Left lobe of liver (tissue), 2 donors: Measurements from ENCODE around the gene METTL21A. TPM values are rescaled to one million over a fixed set of nuclear protein-coding genes. Genes with fewer than 3 reads are reported as not detected.
"Not testable (repeated sequence)": the region's sequence is repeated elsewhere in the genome, so short reads cannot be mapped to it uniquely, and the experiment has no call there.

Experiments
- ATAC-seq: fragments of 200-7000 bp; cut with Tn5 transposase; one replicate; pipeline ENCODE4 v1.9.1; 2020; ENCODE audit warnings: mild to moderate bottlenecking, moderate library complexity
- DNase-seq: peaks from one replicate; pipeline ENCODE4 v3.0.0-alpha.2; 2020; ENCODE audit warnings: low spot score
- total RNA-seq: library from RNA; stranded (reverse); gene quantifications from one replicate; pipeline ENCODE4 v1.2.1, GENCODE V29; 2021
- donor health status: DM: no; HTN: no; CAD: no; lungs with moderate emphysema.
- donor health status: DM: no; HTN: yes; CAD: no.

Gene METTL21A
- 8.2 TPM for total RNA-seq

DNA sequence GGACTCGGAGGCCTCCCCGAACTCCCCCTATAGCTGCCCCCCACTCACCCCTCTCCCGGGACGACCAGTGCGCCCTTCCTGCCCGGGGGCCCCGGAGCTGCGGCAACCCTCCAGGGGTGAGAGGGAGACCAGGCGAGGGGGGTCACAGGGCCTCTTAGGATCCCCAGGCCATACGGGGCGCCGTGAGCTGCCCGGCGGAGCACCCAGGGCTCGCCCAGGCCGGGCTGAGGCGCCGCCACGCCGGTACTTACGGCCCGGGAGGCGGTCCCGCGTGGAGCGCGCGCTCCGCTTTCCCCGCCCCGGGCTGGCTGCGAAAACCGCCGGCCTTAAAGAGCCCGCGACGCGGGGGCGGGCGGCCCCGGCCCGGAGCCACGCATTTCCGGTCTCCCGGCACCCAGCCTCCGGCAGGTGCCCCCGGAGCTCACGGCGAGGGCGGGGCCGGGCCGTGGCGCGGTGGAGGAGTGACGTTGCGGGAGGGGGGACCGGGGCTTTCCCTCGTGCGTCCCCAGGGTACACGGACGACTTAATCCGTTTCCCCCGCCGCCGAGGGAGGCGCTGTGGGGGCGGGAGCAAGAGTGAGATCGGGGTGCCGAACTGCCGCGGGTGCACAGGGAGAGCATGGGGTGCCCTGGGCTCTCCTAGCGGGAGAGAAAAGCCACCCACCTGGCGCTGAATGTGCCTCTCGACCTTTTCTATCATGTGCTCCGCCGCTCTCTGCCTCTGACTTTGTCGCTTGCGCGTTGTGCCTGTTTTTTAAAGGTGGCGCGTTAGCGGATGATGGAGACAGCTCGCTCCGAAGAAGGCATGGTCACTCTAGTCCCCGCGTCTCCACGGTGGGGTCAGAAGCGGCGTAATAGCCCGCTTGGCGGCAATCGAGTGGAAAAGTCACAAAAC is at the start of gene METTL21A:
METTL21A (minus strand) TSS at position 381 of the 894 bp plus-strand sequence. CDS start 1,019 bp downstream, outside the sequence.
- ATAC-seq: peak; percentile 85
- DNase-seq: peak; percentile 96

DNA sequence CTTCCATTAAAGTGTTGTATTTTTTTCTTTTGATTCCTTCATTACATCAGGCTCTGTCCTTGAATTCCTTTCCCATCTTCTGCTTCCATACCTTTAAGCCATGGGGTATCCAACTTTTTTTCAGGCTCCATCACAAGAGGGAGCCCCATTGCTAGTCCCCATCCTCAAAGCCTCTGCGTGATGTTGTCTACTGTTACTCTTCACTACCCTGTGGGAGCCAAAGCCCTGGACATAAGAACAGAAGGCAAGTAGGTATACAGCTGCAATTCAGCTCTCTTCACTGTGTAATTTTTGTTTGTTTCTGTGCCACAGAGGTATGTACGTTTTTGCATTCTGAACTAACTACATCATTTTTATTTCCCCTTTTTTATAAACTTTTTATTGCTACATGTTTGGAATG is 49.6 kb upstream of the METTL21A start:
- no peak for ATAC-seq
- no peak for DNase-seq

DNA sequence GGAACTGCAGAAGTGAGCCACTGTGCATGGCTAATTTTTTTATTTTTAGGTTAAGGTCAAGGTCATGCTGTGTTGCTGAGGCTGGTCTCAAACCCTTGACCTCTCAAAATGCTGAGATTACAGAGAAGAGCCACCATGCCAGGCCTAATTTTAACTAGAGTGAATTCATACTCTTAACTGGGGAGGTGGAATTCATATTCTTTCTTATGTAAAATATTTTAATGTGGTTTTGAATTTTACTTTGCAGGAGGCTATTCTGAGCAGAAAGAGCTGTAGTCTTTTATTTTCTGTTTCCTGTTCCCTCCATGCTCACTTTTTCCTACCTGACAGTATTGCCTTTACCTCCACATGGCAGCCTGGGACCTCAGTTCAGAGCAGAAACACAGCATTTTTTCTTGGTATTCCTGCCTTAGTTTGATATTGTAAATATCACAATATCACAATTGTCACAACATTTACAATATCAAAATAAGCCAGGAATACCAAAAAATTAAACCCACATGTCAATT is 49.1 kb upstream of the METTL21A start:
- no peak for ATAC-seq
- DNase-seq: no peak

DNA sequence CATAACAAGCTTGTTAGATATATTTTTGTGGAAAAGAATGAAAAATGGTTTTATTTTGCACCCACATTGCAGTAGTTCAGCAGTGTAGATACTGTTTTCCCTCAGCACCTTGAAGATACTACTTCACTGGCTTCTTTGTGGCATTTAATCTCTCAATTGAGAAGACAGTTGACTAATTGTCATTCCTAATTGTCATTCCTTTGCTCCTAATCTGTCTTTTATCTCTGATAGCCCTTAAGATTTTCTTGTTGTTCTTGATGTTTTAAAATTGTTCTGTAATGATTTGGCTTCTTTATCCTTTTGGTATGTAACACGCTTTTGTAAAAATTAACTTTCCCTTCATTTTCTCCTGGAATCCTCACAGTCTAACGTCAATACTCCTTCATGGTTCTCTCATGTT is 48.2 kb upstream of the METTL21A start:
- DNase-seq (no peak), ATAC-seq (no peak)

DNA sequence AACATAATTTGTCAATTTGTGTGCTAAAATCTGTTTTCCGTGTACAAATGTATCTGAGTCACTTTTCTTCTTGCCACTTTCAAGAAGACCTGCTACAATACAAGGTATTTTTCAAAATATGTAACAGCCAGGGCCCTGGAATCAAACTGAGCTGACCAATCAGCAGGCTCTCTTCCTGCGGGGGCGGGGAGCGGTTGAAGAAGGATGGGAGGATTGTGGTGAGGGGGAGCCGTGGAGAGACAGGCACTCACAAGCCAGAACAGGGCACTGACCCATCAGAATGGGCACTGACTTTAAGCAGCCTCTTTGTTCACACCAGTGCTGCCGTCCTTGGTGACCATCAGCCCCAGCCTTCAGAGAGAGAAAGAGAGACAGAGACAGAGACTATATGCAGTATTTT is 45.7 kb upstream of the METTL21A start:
- DNase-seq (no peak), ATAC-seq (no peak)

DNA sequence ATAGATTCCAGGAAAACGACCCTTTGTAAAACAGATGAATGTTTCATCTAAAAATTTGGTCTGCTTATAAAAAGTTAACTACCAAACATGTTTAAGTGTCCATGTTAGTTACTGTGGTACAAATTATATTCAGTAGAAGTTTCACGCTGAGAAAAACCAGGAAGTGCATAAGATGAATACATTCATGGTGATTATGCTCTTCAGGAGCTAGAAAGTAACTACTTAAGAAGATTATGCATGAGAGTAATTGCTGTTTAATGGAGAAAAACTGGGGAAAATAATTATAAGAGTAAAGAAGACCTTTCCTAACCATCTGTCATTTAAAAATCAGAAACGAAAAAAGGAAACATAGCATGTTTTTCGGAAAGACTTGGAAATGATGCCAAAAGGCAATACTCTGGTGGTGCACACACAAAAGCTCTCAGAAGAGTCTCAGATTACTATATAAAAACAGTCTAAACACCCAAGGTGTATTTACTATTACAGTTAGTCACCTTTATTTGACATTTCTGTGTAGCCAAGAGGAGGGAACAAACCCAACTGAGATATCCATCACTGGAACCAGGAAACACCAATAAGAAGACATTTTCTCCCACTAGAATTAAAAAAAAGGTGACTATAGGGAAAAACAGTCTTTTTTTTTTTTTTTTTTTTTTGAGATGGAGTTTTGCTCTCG is 38.8 kb upstream of the METTL21A start:
- ATAC-seq (no peak), DNase-seq (no peak)

DNA sequence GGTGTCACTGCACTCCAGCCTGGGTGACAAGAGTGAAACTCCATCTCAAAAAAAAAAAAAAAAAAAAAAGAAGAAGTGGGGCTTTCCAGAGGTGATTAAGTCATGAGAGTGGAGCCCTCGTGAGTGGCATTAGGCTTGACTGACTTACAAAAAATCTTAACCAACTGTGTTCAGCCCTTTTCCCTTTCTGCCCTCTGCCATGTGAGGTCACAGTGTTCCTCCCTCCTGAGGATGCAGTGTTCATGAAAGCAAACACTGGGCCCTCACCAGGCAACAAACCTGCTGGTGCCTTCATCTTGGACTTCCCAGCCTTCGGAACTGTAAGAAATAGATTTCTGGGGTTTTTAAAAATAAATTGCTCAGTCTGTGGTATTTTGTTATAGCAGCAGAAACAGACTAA is 37.0 kb upstream of the METTL21A start:
- no peak for DNase-seq
- no peak for ATAC-seq

DNA sequence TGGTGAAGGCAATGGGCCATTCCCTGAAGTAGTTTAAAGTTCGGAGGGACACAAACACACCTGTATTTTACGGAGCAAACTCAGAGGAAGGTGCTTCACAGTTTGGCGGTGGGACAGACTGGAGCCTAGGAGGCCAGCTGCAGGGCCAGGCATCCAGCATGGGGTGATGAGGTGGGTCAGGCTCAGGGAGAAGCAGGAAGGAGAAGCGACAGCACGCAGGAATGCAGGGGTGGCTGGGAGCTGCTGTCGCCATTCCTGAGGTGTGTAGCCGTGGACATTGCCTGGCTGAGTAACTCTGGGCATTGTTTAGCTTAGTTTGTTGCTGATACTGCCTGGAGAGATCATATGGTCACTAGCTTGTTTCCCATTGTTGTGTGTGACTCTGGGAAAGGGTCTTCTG is 35.8 kb upstream of the METTL21A start:
- DNase-seq (no peak), ATAC-seq (no peak)

DNA sequence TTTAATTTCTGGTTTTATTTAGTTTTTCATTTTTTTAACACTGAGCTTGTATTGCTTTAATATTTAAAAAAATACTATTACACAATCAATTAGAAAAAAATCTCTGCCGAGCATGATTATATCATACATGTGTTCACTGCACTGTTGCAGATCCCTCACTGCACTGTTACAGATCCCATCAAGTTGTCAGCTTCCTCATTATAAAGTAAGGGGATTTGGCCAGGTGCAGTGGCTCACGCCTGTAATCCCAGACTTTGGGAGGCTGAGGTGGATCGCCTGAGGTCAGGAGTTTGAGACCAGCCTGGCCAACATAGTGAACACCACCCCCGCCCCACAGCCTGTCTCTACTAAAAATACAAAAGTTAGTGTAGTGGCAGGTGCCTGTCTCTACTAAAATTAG is 33.0 kb upstream of the METTL21A start:
- ATAC-seq (no peak), DNase-seq (no peak)

DNA sequence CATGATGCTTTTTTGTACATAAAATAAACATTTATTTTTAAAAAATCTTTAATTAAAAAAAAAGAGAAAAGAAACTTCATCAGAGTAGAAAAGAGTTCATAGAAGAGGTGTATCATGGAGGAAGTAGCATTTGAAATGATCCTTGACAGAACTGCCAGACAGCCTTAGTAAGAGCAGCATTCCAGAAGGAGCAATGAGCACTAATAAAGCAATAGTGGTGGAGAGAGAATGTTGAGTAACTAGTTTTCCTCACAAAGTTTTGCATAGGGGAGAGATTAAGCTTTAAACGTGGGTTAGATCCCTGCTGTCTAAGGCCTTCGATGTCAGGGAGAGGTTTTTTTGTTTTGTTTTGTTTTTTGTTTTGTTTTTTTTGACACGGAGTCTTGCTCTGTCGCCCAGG is 29.8 kb upstream of the METTL21A start:
- ATAC-seq (no peak), DNase-seq (no peak)

DNA sequence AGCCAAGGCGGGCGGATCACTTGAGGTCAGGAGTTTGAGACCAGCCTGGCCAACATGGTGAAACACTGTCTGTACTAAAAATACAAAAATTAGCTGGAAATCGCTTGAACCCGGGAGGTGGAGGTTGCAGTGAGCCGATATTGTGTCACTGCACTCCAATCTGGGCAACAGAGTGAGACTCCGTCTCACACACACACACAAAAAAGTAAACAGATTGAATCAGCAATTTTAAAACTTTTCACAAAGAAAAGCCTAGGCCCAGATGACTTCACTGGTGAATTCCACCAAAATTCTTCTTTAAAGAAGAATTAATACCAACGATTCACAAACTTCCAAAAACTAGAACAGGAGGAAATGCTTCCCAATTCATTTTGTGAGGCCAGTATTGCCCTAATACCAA is 21.4 kb upstream of the METTL21A start:
- DNase-seq, ATAC-seq: not testable (repeated sequence)

DNA sequence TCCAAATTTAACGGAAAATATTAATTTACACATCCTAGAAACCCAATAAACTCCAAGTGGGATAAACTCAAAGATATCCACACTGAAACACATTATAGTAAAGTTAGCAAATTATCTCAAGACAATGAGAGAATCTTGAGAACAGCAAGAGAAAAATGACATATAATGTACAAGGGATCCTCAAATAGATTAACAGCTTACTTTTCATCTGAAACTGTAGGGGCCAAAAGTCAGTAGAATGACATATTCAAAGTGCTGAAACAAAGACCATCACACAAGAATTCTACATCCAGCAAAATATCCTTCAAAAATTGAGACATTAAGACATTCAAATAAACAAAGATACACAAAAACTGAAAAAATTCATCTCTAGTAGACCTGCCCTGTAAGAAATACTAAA is 18.7 kb upstream of the METTL21A start:
- no peak for DNase-seq
- no peak for ATAC-seq

DNA sequence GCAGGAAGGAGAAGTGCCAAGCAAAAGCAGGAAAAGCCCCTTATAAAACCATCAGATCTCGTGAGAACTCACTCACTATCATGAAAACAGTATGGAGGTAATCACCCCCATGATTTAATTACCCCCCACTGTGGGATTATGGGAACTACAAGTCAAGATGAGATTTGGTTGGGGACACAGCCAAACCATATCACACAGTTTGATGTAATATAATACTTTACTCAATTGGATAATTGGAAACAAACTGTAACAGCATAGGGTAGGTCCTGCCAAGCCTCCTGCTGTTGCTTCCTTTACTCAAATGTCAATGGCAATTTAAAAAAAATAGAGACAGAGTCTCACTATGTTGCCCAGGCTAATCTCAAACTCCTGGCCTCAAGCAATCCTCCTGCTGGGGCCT is 15.5 kb upstream of the METTL21A start:
- no peak for DNase-seq
- ATAC-seq: no peak

DNA sequence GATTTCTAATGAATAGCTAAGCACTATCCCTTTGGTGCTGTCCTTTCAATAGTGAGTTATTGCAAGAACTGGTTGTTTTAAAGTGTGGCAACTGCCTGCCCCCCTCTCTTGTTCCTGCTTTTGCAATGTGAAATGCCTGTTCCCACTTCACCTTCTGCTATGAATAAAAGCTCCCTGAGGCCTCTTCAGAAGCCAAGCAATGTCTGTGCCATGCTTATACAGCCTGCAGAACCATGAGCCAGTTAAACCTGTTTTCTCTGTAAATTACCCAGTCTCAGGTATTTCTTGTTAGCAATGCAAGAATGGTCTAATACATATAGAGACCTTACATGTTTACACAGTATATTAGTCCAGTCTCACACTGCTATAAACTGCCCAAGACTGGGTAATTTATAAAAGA is 15.0 kb upstream of the METTL21A start:
- ATAC-seq: no peak
- no peak for DNase-seq

DNA sequence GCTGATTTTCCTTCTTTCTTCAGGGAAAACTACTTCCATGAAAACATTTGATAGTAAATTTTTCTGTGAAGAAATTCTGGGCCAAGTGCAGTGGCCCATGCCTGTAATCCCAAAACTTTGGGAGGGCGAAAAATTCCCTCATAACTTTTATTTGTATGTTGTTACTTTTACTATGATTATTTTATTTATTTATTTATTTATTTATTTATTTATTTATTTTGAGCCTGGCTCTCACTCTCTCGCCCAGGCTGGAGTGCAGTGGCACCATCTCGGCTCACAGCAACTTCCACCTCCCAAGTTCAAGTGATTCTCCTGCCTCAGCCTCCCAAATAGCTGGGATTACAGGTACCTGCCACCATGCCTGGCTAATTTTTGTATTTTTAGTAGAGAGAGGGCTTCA is 14.1 kb upstream of the METTL21A start:
- DNase-seq, ATAC-seq: not testable (repeated sequence)

DNA sequence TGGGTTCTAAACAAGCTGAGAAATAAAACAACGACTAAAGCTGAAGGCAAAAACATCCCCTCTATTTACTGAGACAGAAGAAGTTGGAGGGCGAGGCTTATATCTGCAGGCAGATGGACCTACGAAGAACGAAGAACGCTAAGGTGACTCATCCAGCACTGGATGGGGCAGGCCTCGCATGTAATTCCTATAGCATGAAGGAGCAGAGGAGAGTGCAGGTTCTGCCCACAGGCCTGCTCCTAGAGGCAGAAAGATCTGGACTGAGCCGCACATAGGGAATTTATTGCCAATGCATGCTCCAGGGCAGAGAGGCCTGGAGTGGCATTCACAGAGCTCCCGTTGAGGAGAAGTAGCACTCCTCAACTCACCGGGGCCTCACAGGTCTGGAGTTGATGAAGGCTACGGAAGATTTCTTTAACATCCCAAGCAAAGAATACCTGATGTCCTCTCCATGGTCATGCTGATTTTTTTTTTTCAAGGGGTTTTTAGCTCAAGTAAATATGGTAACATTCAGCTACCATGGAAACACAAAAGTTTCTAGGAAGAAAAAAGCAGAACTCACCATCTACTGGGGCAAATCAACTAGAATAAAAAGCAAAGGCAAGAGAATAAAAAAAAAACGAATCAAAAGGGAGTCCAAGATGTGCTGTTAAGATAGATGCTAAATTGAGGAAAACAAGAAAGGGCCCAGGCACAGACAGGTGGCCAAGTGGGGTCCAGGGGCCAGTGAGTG is 10.4 kb upstream of the METTL21A start:
- no peak for DNase-seq
- ATAC-seq: no peak

DNA sequence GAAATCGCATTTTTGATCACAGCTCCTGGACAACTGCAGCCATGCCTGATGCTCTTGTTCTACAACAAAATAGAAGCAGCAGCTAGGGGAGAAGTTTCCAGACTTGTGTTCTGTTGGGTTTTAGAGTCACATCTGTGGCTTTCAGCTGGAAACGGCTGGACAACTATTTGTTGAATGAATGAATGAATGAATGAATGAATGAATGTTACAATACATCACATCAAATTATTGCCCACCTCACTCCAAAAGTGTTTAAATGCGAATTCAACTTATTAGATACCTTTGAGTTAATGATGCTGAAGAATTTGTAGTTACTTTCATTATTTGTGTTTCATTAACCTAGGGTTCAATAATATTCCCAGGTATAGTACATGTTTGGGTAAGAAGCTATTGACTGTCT is 8.5 kb upstream of the METTL21A start:
- DNase-seq: no peak
- ATAC-seq: no peak

DNA sequence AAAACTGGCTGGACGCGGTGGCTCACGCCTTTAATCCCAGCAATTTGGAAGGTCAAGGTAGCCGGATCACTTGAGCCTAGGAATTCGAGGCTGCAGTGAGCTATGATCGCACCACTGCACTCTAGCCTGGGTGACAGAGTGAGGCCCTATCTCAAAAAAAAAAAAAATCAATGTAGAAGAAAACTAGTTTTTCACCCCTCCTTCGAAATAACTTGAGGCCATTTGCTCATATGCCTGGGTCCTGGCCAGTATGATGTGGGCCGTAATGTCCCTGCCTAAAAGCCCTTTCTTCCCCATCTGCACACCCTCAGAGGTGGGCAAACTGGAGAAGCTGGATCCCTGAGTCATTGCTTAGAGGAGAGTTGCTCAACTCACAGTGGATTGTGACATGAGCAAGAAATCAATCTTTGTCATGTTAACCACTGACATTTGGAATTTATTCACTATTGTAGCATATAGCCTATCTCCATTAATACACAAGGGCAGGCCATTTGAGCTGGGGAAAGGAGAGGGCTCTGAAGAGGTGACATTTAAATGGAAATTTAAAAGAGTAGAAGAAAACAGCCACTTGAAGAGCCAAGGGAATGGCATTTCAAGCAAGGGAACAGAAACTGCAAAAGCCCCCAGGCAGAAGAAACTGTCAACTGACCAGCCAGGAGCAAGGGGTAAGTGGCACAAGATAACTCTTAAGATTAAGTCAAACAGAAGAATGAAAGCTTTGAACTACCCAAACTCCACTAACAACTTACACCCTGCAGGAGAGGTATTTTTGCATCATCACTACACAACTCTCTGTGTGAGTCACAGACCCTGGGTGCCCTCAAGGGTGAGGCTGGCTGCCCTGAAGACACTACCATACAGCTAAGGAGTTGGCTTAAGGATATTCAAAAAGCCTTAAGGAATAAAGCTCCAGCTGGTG is 7.6 kb upstream of the METTL21A start:
- DNase-seq (peak; percentile 52), ATAC-seq (peak; percentile 86)

DNA sequence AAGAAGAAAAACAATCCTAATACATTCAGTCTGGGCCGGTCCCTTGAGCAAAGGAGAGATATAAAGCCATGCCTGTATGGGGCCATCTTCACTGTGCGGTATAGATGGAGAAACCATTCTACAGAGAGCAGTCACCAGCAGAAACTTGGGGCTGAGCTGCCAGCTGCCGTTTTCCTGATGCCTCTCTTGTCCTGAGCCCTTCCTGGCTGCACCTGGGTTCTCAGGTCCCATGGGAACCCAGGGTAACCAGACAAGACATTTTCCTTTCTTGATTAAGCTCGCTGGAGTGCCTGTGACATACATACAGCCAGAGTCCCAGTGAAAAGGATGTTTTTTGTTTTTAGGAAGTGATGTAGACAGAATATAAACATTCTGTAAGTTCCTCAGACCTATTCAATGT is 5.3 kb upstream of the METTL21A start:
- DNase-seq: no peak
- no peak for ATAC-seq

DNA sequence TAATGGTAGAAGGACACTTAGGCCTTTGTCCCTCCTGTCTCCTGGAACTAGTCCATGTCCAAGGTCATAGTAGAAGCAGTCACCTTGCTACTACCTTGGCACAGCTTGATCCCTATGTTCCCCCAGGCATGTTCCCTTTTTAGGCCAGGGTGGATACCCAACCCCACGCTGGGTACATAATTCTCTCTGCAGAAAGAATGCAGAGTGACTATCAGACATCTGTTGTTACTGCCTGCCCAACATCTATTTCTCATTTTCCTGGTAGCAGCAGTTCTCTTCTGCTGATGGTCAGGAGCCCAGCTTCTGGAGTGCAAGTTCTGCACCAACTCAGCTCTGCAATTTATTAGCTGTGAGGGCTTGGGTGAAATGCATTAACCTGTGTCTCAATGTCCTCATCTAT is 4.4 kb upstream of the METTL21A start:
- DNase-seq (no peak), ATAC-seq (no peak)
